Esophagus squamous epithelium (tissue), 4 donors: ENCODE data around the gene MYRFL.

Experiments
- POLR2A ChIP-seq, 4 donors: fragments of 450-650 bp; IDR thresholded peaks; one replicate each; pipeline ENCODE4 v1.6.1; 2017; ENCODE audit warnings: antibody characterized with exemption in 4 of 4, mild to moderate bottlenecking in 4 of 4, moderate library complexity in 3 of 4
- TF ChIP-seq, protein P1 (sequence below), 6 experiments: fragments of 450-650 bp in 4 of 6; fragments of 200-600 bp in 2 of 6; sonication (generic) in 2 of 6; IDR thresholded peaks; one replicate each; pipeline ENCODE4 v1.5.1; 2016 to 2019; ENCODE audit warnings: antibody characterized with exemption in 6 of 6, mild to moderate bottlenecking in 4 of 6, moderate library complexity in 4 of 6

GRCh38 chr12:69834576-69834975 lies 9.5 kb downstream of the MYRFL start:
- TF ChIP-seq, protein P1, sequence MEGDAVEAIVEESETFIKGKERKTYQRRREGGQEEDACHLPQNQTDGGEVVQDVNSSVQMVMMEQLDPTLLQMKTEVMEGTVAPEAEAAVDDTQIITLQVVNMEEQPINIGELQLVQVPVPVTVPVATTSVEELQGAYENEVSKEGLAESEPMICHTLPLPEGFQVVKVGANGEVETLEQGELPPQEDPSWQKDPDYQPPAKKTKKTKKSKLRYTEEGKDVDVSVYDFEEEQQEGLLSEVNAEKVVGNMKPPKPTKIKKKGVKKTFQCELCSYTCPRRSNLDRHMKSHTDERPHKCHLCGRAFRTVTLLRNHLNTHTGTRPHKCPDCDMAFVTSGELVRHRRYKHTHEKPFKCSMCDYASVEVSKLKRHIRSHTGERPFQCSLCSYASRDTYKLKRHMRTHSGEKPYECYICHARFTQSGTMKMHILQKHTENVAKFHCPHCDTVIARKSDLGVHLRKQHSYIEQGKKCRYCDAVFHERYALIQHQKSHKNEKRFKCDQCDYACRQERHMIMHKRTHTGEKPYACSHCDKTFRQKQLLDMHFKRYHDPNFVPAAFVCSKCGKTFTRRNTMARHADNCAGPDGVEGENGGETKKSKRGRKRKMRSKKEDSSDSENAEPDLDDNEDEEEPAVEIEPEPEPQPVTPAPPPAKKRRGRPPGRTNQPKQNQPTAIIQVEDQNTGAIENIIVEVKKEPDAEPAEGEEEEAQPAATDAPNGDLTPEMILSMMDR (IDR thresholded peaks at IDR 0.05): no peak
- TF ChIP-seq POLR2A (IDR thresholded peaks at IDR 0.05): no peak
